Karpas-422 (cell line): ENCODE measurements around the gene CRACDL. TPM values are rescaled to one million over a fixed set of nuclear protein-coding genes. Genes with fewer than 3 reads are reported as not detected.

Source experiments
- DNase-seq: peaks from one replicate; pipeline ENCODE4 v3.0.0-alpha.2; 2015
- H2AFZ ChIP-seq: fragments of 200-600 bp; sonication (generic); 2 replicates; pipeline ENCODE4 v1.6.1; 2014; ENCODE audit warnings: antibody characterized with exemption, low read length, mixed read lengths
- H3K27ac ChIP-seq: fragments of 200-600 bp; sonication (generic); 2 replicates; pipeline ENCODE4 v1.5.1; 2014; ENCODE audit warnings: mild to moderate bottlenecking, low read length, moderate library complexity
- H3K27me3 ChIP-seq: fragments of 200-600 bp; sonication (generic); 2 replicates; pipeline ENCODE4 v1.6.1; 2014; ENCODE audit warnings: low read length, mixed read lengths
- H3K36me3 ChIP-seq: fragments of 200-600 bp; sonication (generic); 2 replicates; pipeline ENCODE4 v1.6.1; 2014; ENCODE audit warnings: low read length, mixed read lengths; ENCODE audit not compliant: insufficient read depth
- H3K4me1 ChIP-seq: fragments of 200-600 bp; sonication (generic); 2 replicates; pipeline ENCODE4 v1.6.1; 2014; ENCODE audit warnings: mild to moderate bottlenecking, low read length, mixed read lengths
- H3K4me2 ChIP-seq: fragments of 200-600 bp; sonication (generic); 2 replicates; pipeline ENCODE4 v1.6.1; 2014; ENCODE audit warnings: low read length, low read depth, mild to moderate bottlenecking; ENCODE audit not compliant: poor library complexity, severe bottlenecking
- H3K4me3 ChIP-seq: fragments of 200-600 bp; sonication (generic); 2 replicates; pipeline ENCODE4 v1.5.1; 2014; ENCODE audit warnings: mild to moderate bottlenecking, antibody characterized with exemption, low read length, mixed read lengths
- H3K79me2 ChIP-seq: fragments of 200-600 bp; sonication (generic); 2 replicates; pipeline ENCODE4 v1.6.1; 2014; ENCODE audit warnings: mild to moderate bottlenecking, low read length, mixed read lengths
- H3K9ac ChIP-seq: fragments of 200-600 bp; sonication (generic); 2 replicates; pipeline ENCODE4 v1.6.0; 2014; ENCODE audit warnings: low read length
- H3K9me2 ChIP-seq: fragments of 200-600 bp; sonication (generic), shearing (Covaris generic); replicated peaks from 2 replicates; pipeline ENCODE4 v1.6.0; 2014; ENCODE audit warnings: mild to moderate bottlenecking, low read length, moderate library complexity; ENCODE audit not compliant: insufficient read depth
- H3K9me3 ChIP-seq: fragments of 300-700, 200-600 bp; sonication (generic); 2 replicates; pipeline ENCODE4 v1.6.1; 2014; ENCODE audit warnings: low read length, mixed read lengths
- H4K20me1 ChIP-seq: fragments of 200-600 bp; sonication (generic); 2 replicates; pipeline ENCODE4 v1.6.1; 2014; ENCODE audit warnings: mild to moderate bottlenecking, antibody characterized with exemption, low read length, low read depth; ENCODE audit not compliant: insufficient read depth
- total RNA-seq: library from RNA; depleted of rRNA; stranded (reverse); fragments of >200 nt; shearing (Covaris generic); gene quantifications from 2 replicates; pipeline ENCODE4 v1.2.3, GENCODE V29; 2014; ENCODE audit warnings: low replicate concordance

CRACDL gene
- total RNA-seq, 1 experiment from 2014 or later, result 1.0 TPM

- Histone ChIP-seq H2AFZ (no peak overlapping the region), H3K4me2 (no peak overlapping the region), H3K4me3 (no peak overlapping the region), H4K20me1 (no peaks in the 10 kb centered on the region), H3K79me2 (no peaks in the 10 kb centered on the region), H3K9me3 (no peaks in the 10 kb centered on the region), H3K9me2 (no peaks in the 10 kb centered on the region), H3K27ac (no peak overlapping the region), H3K36me3 (no peaks in the 10 kb centered on the region), H3K9ac (no peak overlapping the region), H3K4me1 (no peaks in the 10 kb centered on the region), H3K27me3 (no peaks in the 10 kb centered on the region)
- DNase-seq, result no peak
Measured at GRCh38 chr2:98827625-98828368, 108.2 kb downstream of the CRACDL start.

- H3K79me2 ChIP-seq, result no peaks in the 10 kb centered on the region
- H3K4me3 ChIP-seq, result no peak overlapping the region
- no peaks in the 10 kb centered on the region for H3K4me1 ChIP-seq
- H3K9me3 ChIP-seq, result no peaks in the 10 kb centered on the region
- no peak overlapping the region for H3K9ac ChIP-seq
- no peak for DNase-seq
- H2AFZ ChIP-seq, result no peak overlapping the region
- no peaks in the 10 kb centered on the region for H4K20me1 ChIP-seq
- no peak overlapping the region for H3K27ac ChIP-seq
- H3K36me3 ChIP-seq, result no peaks in the 10 kb centered on the region
- H3K9me2 ChIP-seq, result no peaks in the 10 kb centered on the region
- no peak overlapping the region for H3K4me2 ChIP-seq
- H3K27me3 ChIP-seq, result no peaks in the 10 kb centered on the region
Measured at GRCh38 chr2:98826856-98827255, 109.2 kb downstream of the CRACDL start.

GRCh38 chr2:98825858-98826257 is 110.2 kb downstream of the CRACDL start:
- H3K36me3 ChIP-seq, result no peaks in the 10 kb centered on the region
- no peaks in the 10 kb centered on the region for H3K79me2 ChIP-seq
- no peak overlapping the region for H3K9ac ChIP-seq
- H3K27ac ChIP-seq, result no peak overlapping the region
- no peaks in the 10 kb centered on the region for H3K9me2 ChIP-seq
- H3K4me1 ChIP-seq, result no peaks in the 10 kb centered on the region
- H3K4me3 ChIP-seq, result no peak overlapping the region
- no peaks in the 10 kb centered on the region for H3K9me3 ChIP-seq
- no peaks in the 10 kb centered on the region for H3K27me3 ChIP-seq
- no peaks in the 10 kb centered on the region for H4K20me1 ChIP-seq
- DNase-seq, result no peak
- no peak overlapping the region for H2AFZ ChIP-seq
- no peak overlapping the region for H3K4me2 ChIP-seq

- no peak overlapping the region for H3K4me3 ChIP-seq
- no peak overlapping the region for H2AFZ ChIP-seq
- no peaks in the 10 kb centered on the region for H4K20me1 ChIP-seq
- no peaks in the 10 kb centered on the region for H3K9me2 ChIP-seq
- H3K27ac ChIP-seq, result no peak overlapping the region
- no peaks in the 10 kb centered on the region for H3K9me3 ChIP-seq
- DNase-seq, result no peak
- H3K9ac ChIP-seq, result no peak overlapping the region
- no peaks in the 10 kb centered on the region for H3K79me2 ChIP-seq
- no peak overlapping the region for H3K4me2 ChIP-seq
- H3K36me3 ChIP-seq, result no peaks in the 10 kb centered on the region
- H3K4me1 ChIP-seq, result no peaks in the 10 kb centered on the region
- no peaks in the 10 kb centered on the region for H3K27me3 ChIP-seq
Measured at GRCh38 chr2:98825404-98825803, 110.6 kb downstream of the CRACDL start.

GRCh38 chr2:98825020-98825350 is 111.0 kb downstream of the CRACDL start:
- Histone ChIP-seq H3K4me1 (no peaks in the 10 kb centered on the region), H3K27me3 (no peaks in the 10 kb centered on the region), H3K36me3 (no peaks in the 10 kb centered on the region), H3K4me3 (no peak overlapping the region), H3K9me2 (no peaks in the 10 kb centered on the region), H3K4me2 (no peak overlapping the region), H4K20me1 (no peaks in the 10 kb centered on the region), H3K9me3 (no peaks in the 10 kb centered on the region), H2AFZ (no peak overlapping the region), H3K9ac (no peak overlapping the region), H3K27ac (no peak overlapping the region), H3K79me2 (no peaks in the 10 kb centered on the region)
- no peak for DNase-seq

GRCh38 chr2:98824256-98825019 is 111.6 kb downstream of the CRACDL start:
- H3K9me2 ChIP-seq, result no peaks in the 10 kb centered on the region
- no peaks in the 10 kb centered on the region for H3K27me3 ChIP-seq
- no peak overlapping the region for H3K27ac ChIP-seq
- H4K20me1 ChIP-seq, result no peaks in the 10 kb centered on the region
- no peaks in the 10 kb centered on the region for H3K79me2 ChIP-seq
- no peak overlapping the region for H2AFZ ChIP-seq
- no peak for DNase-seq
- H3K4me1 ChIP-seq, result no peaks in the 10 kb centered on the region
- no peaks in the 10 kb centered on the region for H3K36me3 ChIP-seq
- H3K9ac ChIP-seq, result no peak overlapping the region
- H3K4me2 ChIP-seq, result no peak overlapping the region
- H3K4me3 ChIP-seq, result no peak overlapping the region
- no peaks in the 10 kb centered on the region for H3K9me3 ChIP-seq

GRCh38 chr2:98823196-98824170 is 112.5 kb downstream of the CRACDL start:
- Histone ChIP-seq H3K9ac (no peak overlapping the region), H3K27me3 (no peaks in the 10 kb centered on the region), H3K36me3 (no peaks in the 10 kb centered on the region), H3K4me2 (no peak overlapping the region), H4K20me1 (no peaks in the 10 kb centered on the region), H3K4me1 (no peaks in the 10 kb centered on the region), H3K4me3 (no peak overlapping the region), H3K9me2 (no peaks in the 10 kb centered on the region), H3K9me3 (no peaks in the 10 kb centered on the region), H2AFZ (no peak overlapping the region), H3K79me2 (no peaks in the 10 kb centered on the region), H3K27ac (no peak overlapping the region)
- no peak for DNase-seq
